HepG2 (cell line): Measurements from ENCODE around the gene NOTCH3. TPM values are rescaled to one million over a fixed set of nuclear protein-coding genes. Genes with fewer than 3 reads are reported as not detected.

Experiments used
- EEA1 ChIP-seq: sonication (generic); formaldehyde crosslinking; IDR thresholded peaks from 2 replicates; pipeline ENCODE4 v1.5.1; 2020; ENCODE audit warnings: mild to moderate bottlenecking, missing genetic modification reagents, borderline replicate concordance
- ELF4 ChIP-seq: sonication (generic); formaldehyde crosslinking; IDR thresholded peaks from 2 replicates; pipeline ENCODE4 v1.5.0; 2020; ENCODE audit warnings: missing genetic modification reagents, mild to moderate bottlenecking, moderate library complexity, borderline replicate concordance
- HNRNPL ChIP-seq: fragments of 200-400 bp; formaldehyde crosslinking; IDR thresholded peaks from 2 replicates; pipeline ENCODE4 v1.6.1; 2017; ENCODE audit warnings: mild to moderate bottlenecking, low read depth, low read length
- RNF2 ChIP-seq: fragments of 450-650 bp; conservative IDR thresholded peaks from 2 replicates; pipeline ENCODE4 v1.6.1; 2016; ENCODE audit warnings: low read depth
- SMAD3 ChIP-seq: sonication (generic); formaldehyde crosslinking; IDR thresholded peaks from 2 replicates; pipeline ENCODE4 v1.4.0; 2020; ENCODE audit warnings: missing genetic modification reagents
- ZBTB42 ChIP-seq: sonication (generic); formaldehyde crosslinking; IDR thresholded peaks from 2 replicates; pipeline ENCODE4 v1.5.0; 2020; ENCODE audit warnings: mild to moderate bottlenecking, missing genetic modification reagents
- ZMYM3 ChIP-seq: sonication (generic); formaldehyde crosslinking; IDR thresholded peaks from 2 replicates; pipeline ENCODE4 v1.5.1; 2020; ENCODE audit warnings: mild to moderate bottlenecking, missing genetic modification reagents
- ZNF589 ChIP-seq: sonication (generic); formaldehyde crosslinking; conservative IDR thresholded peaks from 2 replicates; pipeline ENCODE4 v1.8.0; 2022; ENCODE audit warnings: mild to moderate bottlenecking, moderate library complexity, missing genetic modification reagents
- ZNF7 ChIP-seq: IDR thresholded peaks from 2 replicates; pipeline ENCODE4 v1.6.1; 2016; ENCODE audit warnings: missing biosample characterization, missing genetic modification reagents
- ZNF709 ChIP-seq: sonication (generic); formaldehyde crosslinking; IDR thresholded peaks from 2 replicates; pipeline ENCODE4 v1.5.0; 2020; ENCODE audit warnings: mild to moderate bottlenecking, missing genetic modification reagents
- polyA plus RNA-seq, 8 experiments: library from polyadenylated mRNA; depleted of rRNA in 3 of 8; stranded (reverse) in 7 of 8; unstranded in 1 of 8; fragments of >200 nt; fragmentation: Illumina TruSeq in 4 of 8; extraction: Trizol in 4 of 8; gene quantifications; 2 replicates each; pipeline versions ENCODE4 v1.2.1 to v1.2.3, GENCODE V29; 2011 to 2016; ENCODE audit warnings: low read depth in 4 of 8, missing spikeins in 1 of 8, mixed read lengths in 1 of 8; ENCODE audit not compliant: insufficient read depth in 1 of 8
- total RNA-seq, 5 experiments: library from RNA; depleted of rRNA; stranded (reverse); fragments of >200 nt; fragmentation: Illumina TruSeq; extraction: Trizol; gene quantifications; 2 replicates each; pipeline ENCODE4 v1.2.3, GENCODE V29; 2016; ENCODE audit warnings: low read depth in 1 of 5
- TF ChIP-seq, protein P1 (sequence below): sonication (generic); formaldehyde crosslinking; IDR thresholded peaks from 2 replicates; pipeline ENCODE4 v1.8.1; 2022; ENCODE audit warnings: low read depth, mild to moderate bottlenecking, missing genetic modification reagents
- TF ChIP-seq, protein P2 (sequence below): sonication (generic); formaldehyde crosslinking; IDR thresholded peaks from 2 replicates; pipeline ENCODE4 v1.5.0; 2020; ENCODE audit warnings: mild to moderate bottlenecking, missing genetic modification reagents
- TF ChIP-seq, protein P3 (sequence below): sonication (generic); formaldehyde crosslinking; IDR thresholded peaks from 2 replicates; pipeline ENCODE4 v1.4.0; 2020; ENCODE audit warnings: mild to moderate bottlenecking, missing genetic modification reagents
- TF ChIP-seq, protein P4 (sequence below): sonication (generic); formaldehyde crosslinking; IDR thresholded peaks from 2 replicates; pipeline ENCODE4 v1.4.0; 2020; ENCODE audit warnings: missing genetic modification reagents

Gene NOTCH3
- total and polyA plus RNA-seq, 2 of the 13 experiments (the other 11 are each of a cell fraction or from before 2014, with no cell fraction given): 0.09 to 0.28 TPM

DNA sequence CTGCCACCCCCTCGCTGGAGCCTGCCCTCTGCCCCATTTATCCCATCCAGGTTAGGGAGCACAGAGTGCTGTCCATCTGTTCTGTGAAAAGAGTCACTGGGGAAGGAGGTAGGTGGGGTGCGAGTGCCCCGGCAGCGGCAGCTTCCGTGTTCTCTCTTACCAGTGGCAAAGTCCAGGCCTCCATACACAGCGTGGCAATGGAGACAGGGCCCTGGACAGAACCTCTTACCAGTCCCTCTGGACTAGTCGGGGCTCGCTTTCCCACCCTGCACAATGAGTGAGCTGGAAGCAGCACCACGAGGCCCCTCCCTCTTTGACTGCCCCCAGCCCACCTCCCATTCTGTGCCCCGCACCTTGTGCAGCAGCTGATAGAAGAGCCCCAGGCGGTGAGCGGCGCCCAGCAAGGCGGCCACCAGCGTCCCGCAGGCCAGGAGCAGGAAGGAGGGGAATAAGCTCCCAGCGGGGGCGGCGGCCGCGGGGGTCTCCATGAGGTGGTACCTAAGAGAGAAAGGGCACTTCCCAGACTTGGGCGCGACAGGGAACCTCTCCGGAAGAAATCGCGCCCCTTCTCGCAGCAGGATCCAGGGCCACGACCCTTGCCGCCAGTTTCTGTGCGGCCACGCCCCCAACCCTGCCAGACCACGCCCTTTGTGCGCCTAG lies 76.1 kb downstream of the NOTCH3 start (continued):
- TF ChIP-seq, protein P1, sequence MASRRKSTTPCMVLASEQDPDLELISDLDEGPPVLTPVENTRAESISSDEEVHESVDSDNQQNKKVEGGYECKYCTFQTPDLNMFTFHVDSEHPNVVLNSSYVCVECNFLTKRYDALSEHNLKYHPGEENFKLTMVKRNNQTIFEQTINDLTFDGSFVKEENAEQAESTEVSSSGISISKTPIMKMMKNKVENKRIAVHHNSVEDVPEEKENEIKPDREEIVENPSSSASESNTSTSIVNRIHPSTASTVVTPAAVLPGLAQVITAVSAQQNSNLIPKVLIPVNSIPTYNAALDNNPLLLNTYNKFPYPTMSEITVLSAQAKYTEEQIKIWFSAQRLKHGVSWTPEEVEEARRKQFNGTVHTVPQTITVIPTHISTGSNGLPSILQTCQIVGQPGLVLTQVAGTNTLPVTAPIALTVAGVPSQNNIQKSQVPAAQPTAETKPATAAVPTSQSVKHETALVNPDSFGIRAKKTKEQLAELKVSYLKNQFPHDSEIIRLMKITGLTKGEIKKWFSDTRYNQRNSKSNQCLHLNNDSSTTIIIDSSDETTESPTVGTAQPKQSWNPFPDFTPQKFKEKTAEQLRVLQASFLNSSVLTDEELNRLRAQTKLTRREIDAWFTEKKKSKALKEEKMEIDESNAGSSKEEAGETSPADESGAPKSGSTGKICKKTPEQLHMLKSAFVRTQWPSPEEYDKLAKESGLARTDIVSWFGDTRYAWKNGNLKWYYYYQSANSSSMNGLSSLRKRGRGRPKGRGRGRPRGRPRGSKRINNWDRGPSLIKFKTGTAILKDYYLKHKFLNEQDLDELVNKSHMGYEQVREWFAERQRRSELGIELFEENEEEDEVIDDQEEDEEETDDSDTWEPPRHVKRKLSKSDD (CRISPR knock-in tag): no peak
- TF ChIP-seq ELF4 (CRISPR knock-in tag): no peak; the same call in 1 of the 2 replicates
- TF ChIP-seq ZNF589 (CRISPR knock-in tag): no peak
- no peak for TF ChIP-seq EEA1 (CRISPR knock-in tag)
- TF ChIP-seq, protein P2, sequence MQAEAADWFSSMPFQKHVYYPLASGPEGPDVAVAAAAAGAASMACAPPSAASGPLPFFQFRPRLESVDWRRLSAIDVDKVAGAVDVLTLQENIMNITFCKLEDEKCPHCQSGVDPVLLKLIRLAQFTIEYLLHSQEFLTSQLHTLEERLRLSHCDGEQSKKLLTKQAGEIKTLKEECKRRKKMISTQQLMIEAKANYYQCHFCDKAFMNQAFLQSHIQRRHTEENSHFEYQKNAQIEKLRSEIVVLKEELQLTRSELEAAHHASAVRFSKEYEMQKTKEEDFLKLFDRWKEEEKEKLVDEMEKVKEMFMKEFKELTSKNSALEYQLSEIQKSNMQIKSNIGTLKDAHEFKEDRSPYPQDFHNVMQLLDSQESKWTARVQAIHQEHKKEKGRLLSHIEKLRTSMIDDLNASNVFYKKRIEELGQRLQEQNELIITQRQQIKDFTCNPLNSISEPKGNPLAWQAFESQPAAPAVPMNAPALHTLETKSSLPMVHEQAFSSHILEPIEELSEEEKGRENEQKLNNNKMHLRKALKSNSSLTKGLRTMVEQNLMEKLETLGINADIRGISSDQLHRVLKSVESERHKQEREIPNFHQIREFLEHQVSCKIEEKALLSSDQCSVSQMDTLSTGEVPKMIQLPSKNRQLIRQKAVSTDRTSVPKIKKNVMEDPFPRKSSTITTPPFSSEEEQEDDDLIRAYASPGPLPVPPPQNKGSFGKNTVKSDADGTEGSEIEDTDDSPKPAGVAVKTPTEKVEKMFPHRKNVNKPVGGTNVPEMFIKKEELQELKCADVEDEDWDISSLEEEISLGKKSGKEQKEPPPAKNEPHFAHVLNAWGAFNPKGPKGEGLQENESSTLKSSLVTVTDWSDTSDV (CRISPR knock-in tag): no peak
- TF ChIP-seq, protein P3, sequence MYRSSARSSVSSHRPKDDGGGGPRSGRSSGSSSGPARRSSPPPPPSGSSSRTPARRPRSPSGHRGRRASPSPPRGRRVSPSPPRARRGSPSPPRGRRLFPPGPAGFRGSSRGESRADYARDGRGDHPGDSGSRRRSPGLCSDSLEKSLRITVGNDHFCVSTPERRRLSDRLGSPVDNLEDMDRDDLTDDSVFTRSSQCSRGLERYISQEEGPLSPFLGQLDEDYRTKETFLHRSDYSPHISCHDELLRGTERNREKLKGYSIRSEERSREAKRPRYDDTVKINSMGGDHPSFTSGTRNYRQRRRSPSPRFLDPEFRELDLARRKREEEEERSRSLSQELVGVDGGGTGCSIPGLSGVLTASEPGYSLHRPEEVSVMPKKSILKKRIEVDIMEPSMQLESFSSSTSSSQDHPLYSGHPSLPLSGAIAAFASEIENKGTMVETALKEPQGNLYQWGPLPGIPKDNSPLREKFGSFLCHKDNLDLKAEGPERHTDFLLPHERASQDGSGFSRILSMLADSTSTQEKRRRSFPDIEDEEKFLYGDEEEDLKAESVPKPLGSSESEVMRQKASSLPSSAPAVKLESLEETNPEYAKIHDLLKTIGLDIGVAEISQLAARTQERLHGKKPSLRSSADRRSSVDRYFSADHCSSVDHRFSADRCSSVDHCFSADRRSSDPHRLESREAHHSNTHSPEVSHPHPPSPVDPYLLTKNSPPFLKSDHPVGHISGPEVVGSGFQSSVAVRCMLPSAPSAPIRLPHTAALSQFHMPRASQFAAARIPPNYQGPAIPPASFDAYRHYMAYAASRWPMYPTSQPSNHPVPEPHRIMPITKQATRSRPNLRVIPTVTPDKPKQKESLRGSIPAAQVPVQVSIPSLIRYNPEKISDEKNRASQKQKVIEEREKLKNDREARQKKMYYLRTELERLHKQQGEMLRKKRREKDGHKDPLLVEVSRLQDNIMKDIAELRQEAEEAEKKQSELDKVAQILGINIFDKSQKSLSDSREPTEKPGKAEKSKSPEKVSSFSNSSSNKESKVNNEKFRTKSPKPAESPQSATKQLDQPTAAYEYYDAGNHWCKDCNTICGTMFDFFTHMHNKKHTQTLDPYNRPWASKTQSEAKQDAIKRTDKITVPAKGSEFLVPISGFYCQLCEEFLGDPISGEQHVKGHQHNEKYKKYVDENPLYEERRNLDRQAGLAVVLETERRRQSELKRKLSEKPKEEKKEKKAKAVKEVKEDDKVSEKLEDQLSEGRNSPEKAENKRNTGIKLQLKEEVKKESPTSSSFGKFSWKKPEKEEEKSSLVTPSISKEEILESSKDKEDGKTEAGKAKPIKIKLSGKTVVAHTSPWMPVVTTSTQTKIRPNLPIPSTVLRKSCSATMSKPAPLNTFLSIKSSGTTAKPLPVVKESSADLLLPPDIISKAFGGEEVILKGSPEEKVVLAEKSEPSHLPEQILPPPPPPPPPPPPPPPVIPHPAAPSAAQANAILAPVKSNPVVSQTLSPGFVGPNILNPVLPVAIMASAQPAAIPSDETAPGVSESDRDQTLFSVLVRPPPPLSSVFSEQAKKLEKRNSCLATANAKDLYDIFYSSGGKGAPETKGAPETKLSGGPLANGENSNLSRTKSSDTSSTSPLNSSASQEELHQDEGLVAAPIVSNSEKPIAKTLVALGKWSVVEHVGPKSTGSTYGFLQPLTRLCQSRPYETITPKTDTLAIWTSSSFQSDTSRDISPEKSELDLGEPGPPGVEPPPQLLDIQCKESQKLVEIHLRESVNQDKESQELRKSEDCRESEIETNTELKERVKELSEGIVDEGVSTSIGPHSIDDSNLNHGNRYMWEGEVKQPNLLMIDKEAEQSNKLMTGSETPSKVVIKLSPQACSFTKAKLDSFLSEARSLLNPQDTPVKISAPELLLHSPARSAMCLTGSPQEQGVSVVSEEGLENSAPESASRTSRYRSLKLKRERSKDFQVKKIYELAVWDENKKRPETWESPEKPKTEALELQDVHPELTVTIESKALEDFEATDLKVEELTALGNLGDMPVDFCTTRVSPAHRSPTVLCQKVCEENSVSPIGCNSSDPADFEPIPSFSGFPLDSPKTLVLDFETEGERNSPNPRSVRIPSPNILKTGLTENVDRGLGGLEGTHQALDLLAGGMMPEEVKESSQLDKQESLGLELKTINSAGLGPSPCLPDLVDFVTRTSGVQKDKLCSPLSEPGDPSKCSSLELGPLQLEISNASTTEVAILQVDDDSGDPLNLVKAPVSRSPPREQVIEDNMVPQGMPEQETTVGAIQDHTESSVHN (CRISPR knock-in tag): no peak; the same call in 1 of the 2 replicates
- no peak for TF ChIP-seq RNF2
- TF ChIP-seq ZMYM3 (CRISPR knock-in tag): no peak
- TF ChIP-seq ZNF709: peak; percentile 45
- no peak for TF ChIP-seq SMAD3 (CRISPR knock-in tag)
- TF ChIP-seq ZNF7 (CRISPR knock-in tag): no peak
- TF ChIP-seq, protein P4, sequence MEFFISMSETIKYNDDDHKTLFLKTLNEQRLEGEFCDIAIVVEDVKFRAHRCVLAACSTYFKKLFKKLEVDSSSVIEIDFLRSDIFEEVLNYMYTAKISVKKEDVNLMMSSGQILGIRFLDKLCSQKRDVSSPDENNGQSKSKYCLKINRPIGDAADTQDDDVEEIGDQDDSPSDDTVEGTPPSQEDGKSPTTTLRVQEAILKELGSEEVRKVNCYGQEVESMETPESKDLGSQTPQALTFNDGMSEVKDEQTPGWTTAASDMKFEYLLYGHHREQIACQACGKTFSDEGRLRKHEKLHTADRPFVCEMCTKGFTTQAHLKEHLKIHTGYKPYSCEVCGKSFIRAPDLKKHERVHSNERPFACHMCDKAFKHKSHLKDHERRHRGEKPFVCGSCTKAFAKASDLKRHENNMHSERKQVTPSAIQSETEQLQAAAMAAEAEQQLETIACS (CRISPR knock-in tag): no peak
- TF ChIP-seq ZBTB42 (CRISPR knock-in tag): no peak; the same call in 1 of the 2 replicates
- TF ChIP-seq HNRNPL: no peak
